SK-N-SH (cell line): ENCODE measurements around the gene HOXB6. TPM values are rescaled to one million over a fixed set of nuclear protein-coding genes. Genes with fewer than 3 reads are reported as not detected.

Source experiments
- CTCF ChIA-PET: fragments of 300-600, 350-600 bp; formaldehyde crosslinking; extraction: SDS; loops from one replicate; lab custom pipeline; 2021; lab: Yijun Ruan, JAX
- POLR2A ChIA-PET: fragments of 350-600 bp; sonication (Branson Sonifier 250); formaldehyde crosslinking; extraction: SDS; loops from one replicate; lab custom pipeline; 2020; ENCODE audit warnings: antibody characterized with exemption, inconsistent platforms; lab: Yijun Ruan, JAX
- DNase-seq: peaks from one replicate; pipeline ENCODE4 v3.0.0; 2012
- H2AFZ ChIP-seq: fragments of 200-600 bp; sonication (generic); 2 replicates; pipeline ENCODE4 v1.8.1; 2016; ENCODE audit warnings: antibody characterized with exemption, mild to moderate bottlenecking, low read depth
- H3F3A ChIP-seq: fragments of 200-600 bp; sonication (generic); replicated peaks from 2 replicates; pipeline ENCODE3; 2016; ENCODE audit warnings: antibody characterized with exemption, mild to moderate bottlenecking; ENCODE audit not compliant: insufficient read depth
- H3K27ac ChIP-seq, 2 experiments: fragments of 200-500 bp in 1 of 2; fragments of 200-600 bp in 1 of 2; sonication (Bioruptor generic) in 1 of 2; sonication (generic), shearing (Covaris generic) in 1 of 2; 2 replicates each; pipeline versions ENCODE4 v1.5.1 to v1.6.1; 2014 to 2016; ENCODE audit warnings: low read depth in 2 of 2, inconsistent platforms in 1 of 2, low read length in 1 of 2, mild to moderate bottlenecking in 1 of 2, mixed read lengths in 1 of 2
- H3K27me3 ChIP-seq: fragments of 200-600 bp; sonication (generic), shearing (Covaris generic); 2 replicates; pipeline ENCODE4 v1.6.1; 2016; ENCODE audit warnings: mixed run types; ENCODE audit not compliant: insufficient read depth
- H3K36me3 ChIP-seq, 2 experiments: fragments of 200-500 bp in 1 of 2; fragments of 200-600 bp in 1 of 2; sonication (Bioruptor generic) in 1 of 2; sonication (generic) in 1 of 2; replicated peaks in 1 of 2; 2 replicates each; pipeline versions ENCODE3 to v1.5.1; 2014 to 2016; ENCODE audit warnings: low read length in 1 of 2, mild to moderate bottlenecking in 1 of 2; ENCODE audit not compliant: insufficient read depth in 2 of 2, control insufficient read depth in 1 of 2
- H3K4me1 ChIP-seq, 2 experiments: fragments of 200-500 bp in 1 of 2; fragments of 200-600 bp in 1 of 2; sonication (Bioruptor generic) in 1 of 2; sonication (generic), shearing (Covaris generic) in 1 of 2; 2 replicates each; pipeline versions ENCODE4 v1.5.1 to v1.6.1; 2014 to 2016; ENCODE audit warnings: low read depth in 1 of 2, low read length in 1 of 2, mixed run types in 1 of 2; ENCODE audit not compliant: insufficient read depth in 2 of 2, control insufficient read depth in 1 of 2
- H3K4me2 ChIP-seq: fragments of 200-600 bp; sonication (generic), shearing (Covaris generic); 2 replicates; pipeline ENCODE4 v1.6.1; 2017; ENCODE audit warnings: mixed run types
- H3K4me3 ChIP-seq, 2 experiments: fragments of 200-500 bp in 1 of 2; fragments of 200-600 bp in 1 of 2; sonication (Bioruptor generic) in 1 of 2; sonication (generic), shearing (Covaris generic) in 1 of 2; 2 replicates each; pipeline versions ENCODE4 v1.5.1 to v1.8.1; 2014 to 2016; ENCODE audit warnings: low read depth in 2 of 2, inconsistent platforms in 1 of 2, low read length in 1 of 2, mild to moderate bottlenecking in 1 of 2, mixed read lengths in 1 of 2, moderate library complexity in 1 of 2
- H3K79me2 ChIP-seq: fragments of 200-600 bp; sonication (generic); 2 replicates; pipeline ENCODE4 v1.8.1; 2017; ENCODE audit warnings: mild to moderate bottlenecking; ENCODE audit not compliant: insufficient read depth
- H3K9ac ChIP-seq: fragments of 200-600 bp; sonication (generic); 2 replicates; pipeline ENCODE4 v1.6.1; 2017; ENCODE audit warnings: mixed run types
- H3K9me2 ChIP-seq: fragments of 200-600 bp; sonication (generic); 2 replicates; pipeline ENCODE4 v1.6.1; 2017; ENCODE audit warnings: mixed run types
- H3K9me3 ChIP-seq: fragments of 200-600 bp; sonication (generic); 2 replicates; pipeline ENCODE4 v1.6.1; 2017; ENCODE audit warnings: mixed run types, mild to moderate bottlenecking, moderate library complexity
- H4K20me1 ChIP-seq: fragments of 200-600 bp; sonication (generic); 2 replicates; pipeline ENCODE4 v1.6.1; 2017; ENCODE audit warnings: mild to moderate bottlenecking, mixed run types; ENCODE audit not compliant: insufficient read depth
- EZH2phosphoT487 ChIP-seq: fragments of 200-600 bp; sonication (generic); IDR thresholded peaks from 2 replicates; pipeline ENCODE4 v1.6.1; 2017; ENCODE audit warnings: low read depth, mixed run types, mild to moderate bottlenecking, antibody characterized with exemption, moderate library complexity, borderline replicate concordance
- MEF2A ChIP-seq: IDR thresholded peaks from 2 replicates; pipeline ENCODE4 v1.4.0; 2012; ENCODE audit warnings: low read depth, borderline replicate concordance
- WGBS: methylation state at CpG from one replicate; pipeline ENCODE4 v1.1.6; 2017; ENCODE audit warnings: low lambda C conversion rate; 5-methylcytosine and 5-hydroxymethylcytosine counted together
- polyA plus RNA-seq, 3 experiments: library from polyadenylated mRNA; depleted of rRNA; stranded (reverse); fragments of >200 nt; gene quantifications; 2 replicates each; pipeline ENCODE4 v1.2.3, GENCODE V29; 2012
- TF ChIP-seq, protein P1 (sequence below): IDR thresholded peaks from 2 replicates; pipeline ENCODE4 v1.4.0; 2012; ENCODE audit warnings: low read depth
- TF ChIP-seq, protein P2 (sequence below): IDR thresholded peaks from 2 replicates; pipeline ENCODE4 v1.4.0; 2012; ENCODE audit warnings: low read depth, borderline replicate concordance
- TF ChIP-seq, protein P3 (sequence below): IDR thresholded peaks from 2 replicates; pipeline ENCODE4 v1.4.0; 2012; ENCODE audit warnings: low read depth, borderline replicate concordance

HOXB6 gene
- polyA plus RNA-seq, 1 of the 3 experiments (the other 2 are of a cell fraction) = not detected

DNA sequence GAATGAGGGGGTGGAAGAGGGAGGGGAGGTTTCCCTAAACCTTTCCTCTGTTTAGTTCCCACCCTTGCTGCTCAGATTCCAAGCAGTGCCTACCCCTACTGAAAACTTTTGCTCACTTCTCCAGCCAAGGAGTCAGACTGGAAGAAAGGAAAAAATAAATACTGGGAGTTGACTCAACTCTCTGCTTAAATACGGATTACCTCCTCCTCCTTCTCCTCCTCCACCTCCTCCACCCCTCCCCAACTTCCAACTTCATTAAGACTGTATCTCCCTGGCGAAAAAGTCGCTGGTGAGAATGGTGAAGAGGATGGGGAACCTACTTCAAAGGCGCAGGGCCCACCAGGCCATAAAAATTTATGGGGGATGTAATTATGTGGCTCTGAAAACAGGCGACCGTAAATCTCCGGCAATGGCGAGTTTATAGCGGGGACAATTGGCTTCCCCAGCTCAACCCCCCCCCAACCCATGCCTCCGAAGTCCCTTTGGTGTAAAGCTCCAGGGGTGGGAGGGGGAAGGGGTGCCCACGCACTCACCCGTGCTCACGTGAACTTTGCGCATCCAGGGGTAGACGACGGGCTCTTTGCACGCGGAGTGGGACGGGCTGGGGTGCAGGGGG is 27.3 kb downstream of the HOXB6 start:
- no peak overlapping the region for H2AFZ ChIP-seq

DNA sequence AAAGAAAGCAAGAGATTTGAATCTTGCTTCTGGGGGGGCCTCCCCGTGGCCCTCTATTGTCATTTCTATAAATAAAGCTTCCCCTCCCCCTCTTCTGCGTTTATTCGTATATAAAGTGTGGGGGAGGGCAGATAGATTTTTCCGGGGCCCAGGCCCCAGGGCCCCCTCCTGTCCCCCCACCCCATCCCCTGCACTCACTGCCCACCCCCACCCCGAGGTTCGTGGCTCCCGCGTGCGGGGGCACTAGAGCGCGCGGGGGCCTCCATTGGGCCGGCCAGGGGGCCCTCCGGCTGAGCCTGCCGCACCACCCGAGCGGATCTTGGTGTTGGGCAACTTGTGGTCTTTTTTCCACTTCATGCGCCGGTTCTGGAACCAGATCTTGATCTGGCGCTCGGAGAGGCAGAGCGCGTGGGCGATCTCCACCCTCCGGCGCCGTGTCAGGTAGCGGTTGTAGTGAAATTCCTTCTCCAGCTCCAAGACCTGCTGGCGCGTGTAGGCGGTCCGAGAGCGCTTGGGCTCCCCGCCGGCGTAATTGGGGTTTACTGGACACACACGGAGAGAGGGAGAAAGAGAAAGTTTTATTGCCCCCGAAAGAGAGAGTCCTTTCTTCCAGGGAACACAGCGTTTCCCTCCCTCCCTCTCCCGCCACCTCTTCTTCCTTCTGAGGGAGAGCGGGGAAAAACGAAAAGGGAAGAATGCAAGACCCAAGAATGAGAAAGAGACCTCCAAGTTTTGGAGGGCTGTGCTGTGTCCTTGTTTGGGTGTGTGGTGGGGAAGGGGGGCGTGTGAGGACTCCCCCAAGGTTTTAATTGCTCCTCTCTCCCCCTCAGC is 28.1 kb downstream of the HOXB6 start:
- WGBS = 23% methylated on average over 41 of the region's 43 CpGs
- CTCF ChIA-PET = interaction anchor here (0.8 to 1.4 kb wide), 3 partner anchors 17 to 41 kb away, joined by 3 to 5 read pairs (median 3); no protein-coding TSS in a partner anchor
- no peaks in the 10 kb centered on the region for H3K9me2 ChIP-seq
- no peaks in the 10 kb centered on the region for H3K9me3 ChIP-seq
- H3K79me2 ChIP-seq = no peaks in the 10 kb centered on the region
- no peak overlapping the region for H3K4me3 ChIP-seq
- H4K20me1 ChIP-seq = peaks cover 9% of the 10 kb centered on the region; the same call in 1 of the 2 replicates
- no peaks in the 10 kb centered on the region for H3K36me3 ChIP-seq
- no peak overlapping the region for H3K4me2 ChIP-seq
- H2AFZ ChIP-seq = no peak overlapping the region
- H3K9ac ChIP-seq = no peak overlapping the region
- POLR2A ChIA-PET = no interaction called here
- TF ChIP-seq, protein P1, sequence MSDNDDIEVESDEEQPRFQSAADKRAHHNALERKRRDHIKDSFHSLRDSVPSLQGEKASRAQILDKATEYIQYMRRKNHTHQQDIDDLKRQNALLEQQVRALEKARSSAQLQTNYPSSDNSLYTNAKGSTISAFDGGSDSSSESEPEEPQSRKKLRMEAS = no peak
- TF ChIP-seq EZH2phosphoT487 = 0 out of 2 replicates have a peak, but pooled peaks have one; percentile 19
- no peaks in the 10 kb centered on the region; a peak in 1 of 4 replicates for H3K4me1 ChIP-seq
- peaks cover 94% of the 10 kb centered on the region for H3K27me3 ChIP-seq
- peaks cover 4% of the 10 kb centered on the region for H3F3A ChIP-seq
- no peak for DNase-seq
- no peak overlapping the region for H3K27ac ChIP-seq

More for the DNA sequence above, 27.3 kb downstream of the HOXB6 start:
- Histone ChIP-seq H3K9me2 (no peaks in the 10 kb centered on the region), H3K27me3 (peaks cover 94% of the 10 kb centered on the region), H3K9me3 (no peaks in the 10 kb centered on the region), H3F3A (peaks cover 4% of the 10 kb centered on the region), H3K4me1 (no peaks in the 10 kb centered on the region; a peak in 1 of 4 replicates), H3K27ac (no peak overlapping the region), H4K20me1 (peaks cover 9% of the 10 kb centered on the region; the same call in 1 of the 2 replicates), H3K79me2 (no peaks in the 10 kb centered on the region), H3K36me3 (no peaks in the 10 kb centered on the region), H3K4me3 (no peak overlapping the region), H3K4me2 (no peak overlapping the region), H3K9ac (no peak overlapping the region)
- ChIA-PET CTCF (interaction anchor here (0.8 to 1.4 kb wide), 3 partner anchors 16 to 41 kb away, joined by 3 to 5 read pairs (median 3); no protein-coding TSS in a partner anchor), POLR2A (no interaction called here)
- no peak for DNase-seq
- TF ChIP-seq MEF2A = no peak
- WGBS = 24% methylated on average over 18 of the region's 19 CpGs

DNA sequence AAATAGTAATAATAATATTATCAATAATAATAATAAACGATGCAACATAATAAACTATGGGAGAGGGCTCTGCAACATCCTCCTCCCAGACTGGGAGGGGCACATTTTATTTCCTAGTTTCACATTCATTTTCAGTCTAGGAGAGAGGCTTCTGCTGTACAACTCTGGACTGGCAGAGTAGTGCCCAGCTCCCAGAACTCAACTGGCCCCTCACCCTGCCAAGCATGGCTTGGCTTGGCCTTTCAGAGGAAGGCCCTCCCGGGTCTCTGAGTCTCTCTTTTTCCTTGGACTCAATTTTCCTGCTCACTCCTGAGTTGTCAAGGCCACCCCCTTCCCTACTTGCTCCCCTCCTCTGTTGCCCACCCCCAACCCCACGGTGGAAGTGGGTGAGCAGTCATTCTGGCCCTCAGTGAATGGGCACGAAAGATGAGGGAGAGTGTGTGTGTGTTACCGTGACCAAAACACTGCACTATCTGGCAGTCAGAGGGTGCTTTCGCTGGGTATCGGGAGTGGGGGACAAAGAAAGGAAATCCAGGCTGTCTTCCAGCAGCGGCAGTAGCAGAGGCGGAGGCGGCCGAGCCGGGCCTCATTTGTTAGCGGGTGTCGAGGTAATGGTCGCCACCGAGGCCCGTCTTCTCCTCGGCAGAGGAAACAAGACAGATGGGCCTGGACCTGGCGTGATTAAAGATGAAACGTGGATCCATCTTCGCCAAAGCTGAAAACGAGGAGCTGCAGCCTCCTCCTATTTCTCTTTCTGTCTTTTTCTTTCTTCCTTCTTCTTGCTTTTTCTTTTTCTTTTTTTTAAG is 28.9 kb downstream of the HOXB6 start:
- Histone ChIP-seq H3K9me3 (no peaks in the 10 kb centered on the region), H3K27ac (no peak overlapping the region), H3K9me2 (no peaks in the 10 kb centered on the region), H3K4me3 (no peak overlapping the region), H3K36me3 (no peaks in the 10 kb centered on the region)
- POLR2A ChIA-PET = no interaction called here
- peak; percentile 29; the same call in 1 of the 2 replicates for TF ChIP-seq EZH2phosphoT487
- TF ChIP-seq, protein P2, sequence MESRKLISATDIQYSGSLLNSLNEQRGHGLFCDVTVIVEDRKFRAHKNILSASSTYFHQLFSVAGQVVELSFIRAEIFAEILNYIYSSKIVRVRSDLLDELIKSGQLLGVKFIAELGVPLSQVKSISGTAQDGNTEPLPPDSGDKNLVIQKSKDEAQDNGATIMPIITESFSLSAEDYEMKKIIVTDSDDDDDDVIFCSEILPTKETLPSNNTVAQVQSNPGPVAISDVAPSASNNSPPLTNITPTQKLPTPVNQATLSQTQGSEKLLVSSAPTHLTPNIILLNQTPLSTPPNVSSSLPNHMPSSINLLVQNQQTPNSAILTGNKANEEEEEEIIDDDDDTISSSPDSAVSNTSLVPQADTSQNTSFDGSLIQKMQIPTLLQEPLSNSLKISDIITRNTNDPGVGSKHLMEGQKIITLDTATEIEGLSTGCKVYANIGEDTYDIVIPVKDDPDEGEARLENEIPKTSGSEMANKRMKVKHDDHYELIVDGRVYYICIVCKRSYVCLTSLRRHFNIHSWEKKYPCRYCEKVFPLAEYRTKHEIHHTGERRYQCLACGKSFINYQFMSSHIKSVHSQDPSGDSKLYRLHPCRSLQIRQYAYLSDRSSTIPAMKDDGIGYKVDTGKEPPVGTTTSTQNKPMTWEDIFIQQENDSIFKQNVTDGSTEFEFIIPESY = no peak
- TF ChIP-seq, protein P3, sequence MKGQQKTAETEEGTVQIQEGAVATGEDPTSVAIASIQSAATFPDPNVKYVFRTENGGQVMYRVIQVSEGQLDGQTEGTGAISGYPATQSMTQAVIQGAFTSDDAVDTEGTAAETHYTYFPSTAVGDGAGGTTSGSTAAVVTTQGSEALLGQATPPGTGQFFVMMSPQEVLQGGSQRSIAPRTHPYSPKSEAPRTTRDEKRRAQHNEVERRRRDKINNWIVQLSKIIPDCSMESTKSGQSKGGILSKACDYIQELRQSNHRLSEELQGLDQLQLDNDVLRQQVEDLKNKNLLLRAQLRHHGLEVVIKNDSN = no peak
- TF ChIP-seq, all 33 proteins: peak for 1
- Histone ChIP-seq H3K27me3 (peaks cover 94% of the 10 kb centered on the region), H3K9ac (no peak overlapping the region), H4K20me1 (peaks cover 9% of the 10 kb centered on the region; the same call in 1 of the 2 replicates), H3K79me2 (no peaks in the 10 kb centered on the region), H3K4me1 (no peaks in the 10 kb centered on the region; a peak in 1 of 4 replicates), H2AFZ (no peak overlapping the region), H3F3A (peaks cover 4% of the 10 kb centered on the region), H3K4me2 (no peak overlapping the region)
- WGBS = 23% methylated on average over 22 of the region's 22 CpGs
- CTCF ChIA-PET = interaction anchor here (1.1 to 1.6 kb wide), 3 partner anchors 17 to 240 kb away, joined by 3 to 5 read pairs (median 3); no protein-coding TSS in a partner anchor
- DNase-seq = no peak
